GM12892 (cell line): ENCODE data around the gene KCNJ1.
A peak's percentile ranks its signal among the peaks of the same experiment; 100 is the strongest.

ENCODE experiments used
- DNase-seq: peaks from one replicate; pipeline ENCODE4 v3.0.0; 2011; ENCODE audit not compliant: insufficient read length
- FAIRE-seq: peaks from 2 replicates; lab custom pipeline; 2011; peaks lifted over from hg19 to GRCh38; lab: Jason Lieb, UNC
- POLR2A ChIP-seq: IDR thresholded peaks from 2 replicates; pipeline ENCODE4 v1.6.1; 2011; ENCODE audit warnings: low read depth, low read length, control low read depth
- POLR2AphosphoS5 ChIP-seq: IDR thresholded peaks from 2 replicates; pipeline ENCODE4 v1.6.1; 2011; ENCODE audit warnings: low read depth, low read length, control low read depth
- TAF1 ChIP-seq: IDR thresholded peaks from 2 replicates; pipeline ENCODE4 v1.6.1; 2011; ENCODE audit warnings: low read depth, mild to moderate bottlenecking, control low read depth, low read length, borderline replicate concordance

Gene KCNJ1

GRCh38 chr11:128888034-128888985, 21.2 kb upstream of the KCNJ1 start:
- no peak for DNase-seq
- TF ChIP-seq TAF1, result no peak
- no peak for FAIRE-seq

DNA sequence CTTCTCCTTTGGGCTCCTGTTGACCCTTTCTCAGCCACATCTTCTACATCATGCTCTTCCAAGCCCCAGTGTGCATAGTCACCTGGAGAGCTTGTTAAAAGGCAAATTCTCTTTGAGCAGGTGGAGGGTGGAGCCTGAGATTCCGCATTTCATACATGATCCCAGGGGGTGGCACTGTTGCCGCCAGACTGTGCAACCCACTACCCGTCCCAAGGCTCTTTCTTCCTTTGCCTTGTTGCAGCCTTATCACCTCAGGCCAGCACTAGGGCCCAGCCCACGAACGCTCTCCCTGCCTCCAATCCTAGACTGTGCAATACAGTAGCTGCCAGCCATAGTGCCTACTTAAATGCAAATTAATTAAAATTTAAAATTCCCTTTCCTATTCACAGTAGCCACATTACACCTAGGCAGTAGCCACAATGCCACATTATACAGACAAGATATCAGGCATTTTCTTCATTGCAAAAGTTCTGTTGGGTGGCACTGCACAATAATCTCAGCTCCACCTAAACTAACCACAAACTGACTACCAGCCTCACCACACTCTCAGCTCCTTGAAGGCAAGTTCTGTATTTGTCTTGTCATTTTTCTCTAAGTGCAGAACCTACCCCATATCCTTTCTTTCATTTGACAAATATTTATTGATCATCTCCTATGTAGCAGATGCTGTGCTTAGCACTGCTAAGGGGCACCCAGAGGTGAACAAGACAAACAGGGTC, 19.5 kb upstream of the KCNJ1 start:
- DNase-seq, result no peak
- FAIRE-seq, result no peak
- TF ChIP-seq POLR2AphosphoS5 (no peak), TAF1 (no peak), POLR2A (no peak)

- no peak for DNase-seq
- peak; percentile 78 for FAIRE-seq
- TF ChIP-seq TAF1 (no peak), POLR2A (no peak), POLR2AphosphoS5 (no peak)
Observed at GRCh38 chr11:128884703-128885338, 17.7 kb upstream of the KCNJ1 start.

- FAIRE-seq, result no peak
- TF ChIP-seq TAF1, result no peak
- TF ChIP-seq POLR2AphosphoS5, result no peak
Observed at GRCh38 chr11:128884054-128884453, 17.0 kb upstream of the KCNJ1 start.

GRCh38 chr11:128882451-128882850, 15.4 kb upstream of the KCNJ1 start:
- DNase-seq (no peak), FAIRE-seq (no peak)
- TF ChIP-seq TAF1 (no peak), POLR2AphosphoS5 (no peak), POLR2A (no peak)

More at GRCh38 chr11:128884054-128884453, 17.0 kb upstream of the KCNJ1 start:
- no peak for DNase-seq

DNA sequence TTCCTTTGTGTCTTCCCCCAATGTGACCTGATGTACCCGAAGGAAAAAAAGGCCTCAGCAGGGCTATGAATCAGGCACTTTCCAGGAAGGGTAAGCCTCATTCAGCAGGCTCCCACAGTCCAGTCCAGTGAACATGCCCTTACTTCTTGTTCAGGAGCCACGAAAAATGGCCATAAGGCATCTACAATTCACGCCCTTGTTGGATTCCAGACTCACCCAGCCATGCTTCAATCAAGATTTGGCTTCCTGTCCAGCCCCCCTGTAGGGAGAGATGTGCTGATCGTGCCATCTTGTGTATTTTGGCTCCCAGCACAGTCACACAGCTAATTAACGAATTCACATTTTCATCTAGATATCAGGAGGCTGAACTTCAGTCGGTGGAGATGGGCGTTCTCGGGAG, 14.1 kb upstream of the KCNJ1 start:
- FAIRE-seq (no peak), DNase-seq (no peak)

GRCh38 chr11:128879817-128880216, 12.7 kb upstream of the KCNJ1 start:
- no peak for TF ChIP-seq POLR2AphosphoS5
- TF ChIP-seq TAF1, result no peak
- no peak for TF ChIP-seq POLR2A
- no peak for FAIRE-seq

More for the DNA sequence above, 14.1 kb upstream of the KCNJ1 start:
- TF ChIP-seq POLR2AphosphoS5 (no peak), TAF1 (no peak), POLR2A (no peak)

DNA sequence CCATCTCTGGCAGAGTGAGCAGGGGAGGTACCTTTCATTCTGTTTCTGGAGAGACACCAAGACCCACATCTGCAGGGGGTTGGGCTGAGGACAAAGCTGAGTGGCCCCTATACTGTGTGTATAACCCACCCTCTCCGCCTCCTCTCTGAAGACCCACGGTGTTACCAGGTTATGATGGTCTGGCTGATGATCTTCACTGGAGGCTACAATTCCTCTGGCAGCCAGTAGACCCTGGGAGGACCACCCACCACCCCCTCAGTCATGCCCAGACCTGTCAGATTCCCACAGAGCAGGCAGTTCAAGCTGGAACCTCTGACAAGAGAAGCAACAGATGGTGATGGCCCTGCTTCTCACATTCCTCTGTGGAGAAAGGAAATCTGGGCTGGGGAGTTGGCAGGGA, 11.4 kb upstream of the KCNJ1 start:
- DNase-seq (no peak), FAIRE-seq (no peak)
- TF ChIP-seq TAF1, result no peak

More at GRCh38 chr11:128879817-128880216, 12.7 kb upstream of the KCNJ1 start:
- no peak for DNase-seq

DNA sequence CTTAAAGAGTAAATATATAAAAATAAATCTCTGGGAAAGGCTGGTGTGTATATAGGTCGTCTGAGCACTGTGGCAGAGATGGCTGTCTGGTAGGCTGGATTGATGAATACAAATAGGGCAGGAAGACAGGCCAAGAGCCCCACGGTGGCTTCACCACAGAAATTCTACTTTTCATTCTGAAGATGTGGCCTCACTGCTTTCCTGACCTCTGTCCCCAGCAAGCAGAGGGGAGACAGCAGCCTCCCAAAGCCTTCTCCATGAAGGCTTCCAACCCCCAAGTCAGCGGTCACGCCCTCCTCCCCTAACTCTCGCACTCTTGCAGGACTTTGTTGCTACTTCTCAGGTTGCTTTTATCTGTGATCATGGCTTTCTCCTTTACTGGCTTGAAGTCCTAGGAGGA, 10.6 kb upstream of the KCNJ1 start:
- no peak for DNase-seq
- no peak for FAIRE-seq
- no peak for TF ChIP-seq POLR2A
- no peak for TF ChIP-seq POLR2AphosphoS5
- no peak for TF ChIP-seq TAF1

- DNase-seq (no peak), FAIRE-seq (no peak)
- TF ChIP-seq TAF1 (no peak), POLR2AphosphoS5 (no peak), POLR2A (no peak)
Observed at GRCh38 chr11:128876133-128876650, 9.1 kb upstream of the KCNJ1 start.

- FAIRE-seq (peak; percentile 79), DNase-seq (no peak)
- TF ChIP-seq POLR2A (no peak), TAF1 (no peak), POLR2AphosphoS5 (no peak)
Observed at GRCh38 chr11:128874427-128874826, 7.3 kb upstream of the KCNJ1 start.
